Measurements from ENCODE around the gene EML6.
"Not testable (repeated sequence)": the region's sequence is repeated elsewhere in the genome, so short reads cannot be mapped to it uniquely, and the experiment has no call there.

EML6 gene

DNA sequence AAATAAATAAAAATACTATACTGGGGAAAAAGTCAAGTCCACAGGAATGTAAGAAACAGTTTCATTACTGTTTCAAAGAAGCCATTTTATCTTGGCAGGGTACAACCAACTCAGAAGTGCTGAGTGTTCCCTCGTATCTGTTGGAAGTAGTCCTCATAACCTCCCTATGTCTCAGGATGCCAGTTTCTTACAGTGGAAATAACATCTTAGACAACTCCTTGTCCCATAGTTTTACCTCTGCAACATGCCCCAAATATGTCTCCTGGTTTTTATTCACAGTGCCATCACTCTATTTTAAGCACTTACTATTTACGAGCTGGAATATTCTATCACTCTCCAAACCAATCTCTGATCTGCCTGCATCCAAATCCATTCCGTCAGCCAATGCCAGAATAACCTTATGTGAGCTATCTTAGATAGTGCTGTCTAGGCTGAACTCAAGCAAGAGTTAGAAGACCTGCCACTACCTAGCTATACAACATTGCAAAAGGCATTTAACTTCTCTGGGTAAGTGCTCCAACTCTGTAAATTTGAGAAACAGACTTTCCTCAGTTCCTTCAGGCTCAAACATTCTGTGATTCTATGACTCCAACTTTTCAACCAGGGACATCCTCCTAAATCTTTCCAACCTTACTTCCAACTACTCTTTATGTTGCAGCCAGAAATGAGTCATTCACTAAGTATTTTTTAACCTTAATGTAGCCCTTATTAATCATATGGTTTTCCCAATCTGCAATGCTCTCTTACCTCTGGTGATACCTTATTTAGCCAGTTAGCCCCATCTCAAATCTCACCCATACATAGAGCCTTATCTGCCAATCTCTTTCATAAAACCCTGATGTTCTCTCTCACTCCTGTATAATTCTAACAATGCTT, 260.1 kb downstream of the EML6 start:
- peaks cover 42% of the 10 kb centered on the region for H3K36me3 ChIP-seq (ENCODE audit: control insufficient read depth, low read depth, low read length)
- no peak overlapping the region for H3K4me3 ChIP-seq (ENCODE audit: low read length)
- H3K27ac ChIP-seq (ENCODE audit: low read length): no peak overlapping the region
- H3K9ac ChIP-seq (ENCODE audit: low read length): no peak overlapping the region
- no peaks in the 10 kb centered on the region for H3K4me1 ChIP-seq (ENCODE audit: control insufficient read depth, low read depth, low read length)
- H3K27me3 ChIP-seq (ENCODE audit: control insufficient read depth, insufficient read depth, low read length): no peaks in the 10 kb centered on the region
- H3K9me3 ChIP-seq (ENCODE audit: control insufficient read depth, low read depth, low read length): no peaks in the 10 kb centered on the region

DNA sequence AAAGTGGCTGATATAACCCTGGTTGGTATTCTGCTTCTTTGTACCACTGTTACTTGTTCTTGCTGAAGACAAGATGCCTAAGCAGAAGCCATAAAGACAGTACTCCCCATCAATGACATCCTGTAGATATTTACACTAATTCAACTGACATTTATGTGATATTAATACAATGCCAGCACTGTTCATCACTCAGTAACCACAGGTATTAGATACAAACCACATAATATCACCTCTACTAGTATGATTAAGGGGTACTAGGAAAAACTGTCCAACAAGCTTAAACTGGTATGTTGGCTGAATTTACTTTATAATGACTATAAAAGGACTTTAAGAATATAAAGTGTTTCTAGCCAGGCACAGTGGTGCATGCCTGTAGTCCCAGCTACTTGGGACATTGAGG, 261.0 kb downstream of the EML6 start:
- no peaks in the 10 kb centered on the region for H3K4me1 ChIP-seq (ENCODE audit: control insufficient read depth, low read depth, low read length)
- H3K27me3 ChIP-seq (ENCODE audit: control insufficient read depth, insufficient read depth, low read length): no peaks in the 10 kb centered on the region
- no peaks in the 10 kb centered on the region for H3K9me3 ChIP-seq (ENCODE audit: control insufficient read depth, low read depth, low read length)
- no peak overlapping the region for H3K9ac ChIP-seq (ENCODE audit: low read length)
- peaks cover 42% of the 10 kb centered on the region for H3K36me3 ChIP-seq (ENCODE audit: control insufficient read depth, low read depth, low read length)
- H3K27ac ChIP-seq (ENCODE audit: low read length): no peak overlapping the region
- H3K4me3 ChIP-seq (ENCODE audit: low read length): no peak overlapping the region

DNA sequence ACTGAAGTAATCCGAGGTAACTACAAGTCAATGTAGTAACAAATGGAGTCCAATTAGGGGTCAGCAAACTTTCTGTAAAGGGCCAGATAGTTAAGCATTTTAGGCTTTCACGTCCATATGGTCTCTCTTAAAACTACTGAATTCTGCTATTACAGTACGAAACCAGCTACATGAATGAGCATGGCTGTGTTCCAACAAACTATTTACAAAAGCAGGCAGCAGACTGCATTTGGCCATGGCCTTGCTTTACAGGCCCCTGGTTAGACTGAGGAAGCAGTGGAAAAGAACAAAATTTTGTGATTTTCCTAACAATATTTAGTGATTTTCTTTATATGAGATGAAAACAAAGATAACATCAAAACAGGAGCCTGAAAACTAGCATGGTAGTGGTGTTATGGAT, 262.8 kb downstream of the EML6 start:
- Histone ChIP-seq H3K27me3 (ENCODE audit: control insufficient read depth, insufficient read depth, low read length) (no peaks in the 10 kb centered on the region), H3K4me3 (ENCODE audit: low read length) (no peak overlapping the region), H3K36me3 (ENCODE audit: control insufficient read depth, low read depth, low read length) (peaks cover 35% of the 10 kb centered on the region), H3K9ac (ENCODE audit: low read length) (no peak overlapping the region), H3K4me1 (ENCODE audit: control insufficient read depth, low read depth, low read length) (no peaks in the 10 kb centered on the region), H3K9me3 (ENCODE audit: control insufficient read depth, low read depth, low read length) (no peaks in the 10 kb centered on the region), H3K27ac (ENCODE audit: low read length) (no peak overlapping the region)

DNA sequence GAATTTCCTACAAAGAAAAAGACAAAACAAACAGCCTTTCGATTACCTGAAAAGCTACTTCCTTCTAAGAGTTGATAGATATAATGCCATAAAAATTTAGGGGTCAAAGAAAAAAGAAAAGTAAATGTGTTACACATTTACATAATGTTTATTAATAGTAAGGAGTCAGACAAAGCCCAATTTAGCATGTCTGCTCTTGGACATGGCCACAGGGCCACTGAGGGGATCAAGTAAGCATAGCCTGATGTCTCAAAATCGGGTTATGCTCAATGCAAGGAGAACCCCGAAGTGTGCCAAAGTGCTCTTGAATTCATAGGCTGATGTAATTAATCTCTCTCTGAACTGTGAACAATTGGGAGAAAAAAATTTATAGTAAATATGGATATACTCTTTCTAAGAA, 265.1 kb downstream of the EML6 start:
- H3K27ac ChIP-seq (ENCODE audit: low read length): no peak overlapping the region
- H3K9ac ChIP-seq (ENCODE audit: low read length): no peak overlapping the region
- peaks cover 24% of the 10 kb centered on the region for H3K36me3 ChIP-seq (ENCODE audit: control insufficient read depth, low read depth, low read length)
- no peaks in the 10 kb centered on the region for H3K27me3 ChIP-seq (ENCODE audit: control insufficient read depth, insufficient read depth, low read length)
- H3K4me3 ChIP-seq (ENCODE audit: low read length): no peak overlapping the region
- H3K9me3 ChIP-seq (ENCODE audit: control insufficient read depth, low read depth, low read length): no peaks in the 10 kb centered on the region
- no peaks in the 10 kb centered on the region for H3K4me1 ChIP-seq (ENCODE audit: control insufficient read depth, low read depth, low read length)

DNA sequence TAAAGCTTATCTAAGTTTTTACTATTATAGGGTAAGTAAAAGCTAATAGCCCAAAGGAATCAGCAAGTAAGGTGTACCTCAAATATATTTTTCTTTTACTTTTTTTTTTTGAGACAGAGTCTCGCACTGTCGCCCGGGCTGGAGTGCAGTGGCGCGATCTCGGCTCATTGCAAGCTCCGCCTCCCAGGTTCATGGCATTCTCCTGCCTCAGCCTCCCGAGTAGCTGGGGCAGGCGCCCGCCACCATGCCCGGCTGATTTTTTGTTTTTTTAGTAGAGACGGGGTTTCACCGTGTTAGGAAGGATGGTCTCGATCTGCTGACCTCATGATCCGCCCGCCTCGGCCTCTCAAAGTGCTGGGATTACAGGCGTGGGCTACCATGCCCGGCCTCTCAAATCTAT, 267.2 kb downstream of the EML6 start:
- not testable (repeated sequence) for H3K4me3 ChIP-seq (ENCODE audit: low read length); H3K4me1 ChIP-seq (ENCODE audit: control insufficient read depth, low read depth, low read length); H3K9ac ChIP-seq (ENCODE audit: low read length); H3K27me3 ChIP-seq (ENCODE audit: control insufficient read depth, insufficient read depth, low read length); H3K9me3 ChIP-seq (ENCODE audit: control insufficient read depth, low read depth, low read length); H3K27ac ChIP-seq (ENCODE audit: low read length)
- peaks cover 14% of the 10 kb centered on the region for H3K36me3 ChIP-seq (ENCODE audit: control insufficient read depth, low read depth, low read length)

DNA sequence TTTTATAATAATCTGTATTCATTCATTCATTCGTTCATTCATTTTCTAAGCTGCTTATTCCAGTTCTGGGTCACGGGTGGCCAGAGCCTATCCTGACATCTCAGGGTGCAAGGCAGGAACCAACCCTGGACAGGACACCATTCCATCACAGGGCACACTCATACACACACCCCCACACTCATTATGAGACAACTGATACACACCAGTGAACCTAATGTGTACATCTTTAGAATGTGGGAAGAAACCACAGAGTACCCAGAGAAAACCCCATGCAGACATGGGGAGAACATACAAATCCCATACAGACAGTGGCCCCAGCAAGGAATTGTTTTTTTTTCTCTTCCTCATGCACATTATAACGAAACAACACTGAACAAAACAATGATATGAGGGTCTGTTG, 272.1 kb downstream of the EML6 start:
- H3K4me1 ChIP-seq (ENCODE audit: control insufficient read depth, low read depth, low read length): no peaks in the 10 kb centered on the region
- H3K9me3 ChIP-seq (ENCODE audit: control insufficient read depth, low read depth, low read length): no peaks in the 10 kb centered on the region
- no peak overlapping the region for H3K4me3 ChIP-seq (ENCODE audit: low read length)
- no peak overlapping the region for H3K9ac ChIP-seq (ENCODE audit: low read length)
- no peak overlapping the region for H3K27ac ChIP-seq (ENCODE audit: low read length)
- no peaks in the 10 kb centered on the region for H3K36me3 ChIP-seq (ENCODE audit: control insufficient read depth, low read depth, low read length)
- H3K27me3 ChIP-seq (ENCODE audit: control insufficient read depth, insufficient read depth, low read length): no peaks in the 10 kb centered on the region

DNA sequence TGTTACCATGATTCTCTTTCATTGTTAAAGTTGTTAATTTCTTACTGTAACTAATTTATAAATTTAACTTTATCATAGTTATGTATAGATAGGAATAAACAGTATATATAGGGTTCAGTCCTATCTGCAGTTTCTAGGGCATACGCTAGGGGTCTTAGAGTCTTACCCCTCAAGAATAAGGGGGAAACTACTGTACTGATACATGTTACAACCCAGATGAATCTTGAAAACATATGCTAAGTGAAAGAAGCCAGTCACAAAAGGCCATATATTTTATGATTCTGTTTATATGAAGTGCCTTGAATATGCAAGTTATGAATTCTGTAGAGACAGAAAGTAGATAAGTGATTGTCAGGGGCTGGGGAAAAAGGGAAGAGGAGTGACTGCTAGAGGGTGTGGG, 274.4 kb downstream of the EML6 start:
- Histone ChIP-seq H3K36me3 (ENCODE audit: control insufficient read depth, low read depth, low read length) (no peaks in the 10 kb centered on the region), H3K9me3 (ENCODE audit: control insufficient read depth, low read depth, low read length) (no peaks in the 10 kb centered on the region), H3K27ac (ENCODE audit: low read length) (no peak overlapping the region), H3K27me3 (ENCODE audit: control insufficient read depth, insufficient read depth, low read length) (no peaks in the 10 kb centered on the region), H3K4me3 (ENCODE audit: low read length) (no peak overlapping the region), H3K9ac (ENCODE audit: low read length) (no peak overlapping the region), H3K4me1 (ENCODE audit: control insufficient read depth, low read depth, low read length) (no peaks in the 10 kb centered on the region)

DNA sequence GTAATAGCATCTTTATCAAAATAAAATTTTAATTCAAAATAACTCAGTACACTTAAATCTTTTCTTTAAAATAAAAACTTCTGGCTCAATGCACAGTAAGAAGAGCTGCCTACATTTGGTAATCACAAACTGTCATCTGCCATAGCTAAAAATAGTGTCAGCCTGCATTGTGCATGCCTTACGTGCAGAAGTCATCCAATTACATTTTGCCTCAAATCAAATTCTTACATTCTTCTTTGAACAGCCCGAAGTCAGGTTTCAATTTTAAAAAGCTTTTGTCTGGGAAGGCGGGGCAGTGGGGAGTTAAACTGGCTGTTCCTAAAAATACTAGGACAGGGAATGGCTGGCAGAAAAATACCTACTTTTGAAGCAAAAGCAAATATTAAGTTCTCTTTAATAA, 275.7 kb downstream of the EML6 start:
- no peak overlapping the region for H3K27ac ChIP-seq (ENCODE audit: low read length)
- H3K9me3 ChIP-seq (ENCODE audit: control insufficient read depth, low read depth, low read length): no peaks in the 10 kb centered on the region
- no peak overlapping the region for H3K9ac ChIP-seq (ENCODE audit: low read length)
- no peak overlapping the region for H3K4me3 ChIP-seq (ENCODE audit: low read length)
- no peaks in the 10 kb centered on the region for H3K36me3 ChIP-seq (ENCODE audit: control insufficient read depth, low read depth, low read length)
- H3K27me3 ChIP-seq (ENCODE audit: control insufficient read depth, insufficient read depth, low read length): no peaks in the 10 kb centered on the region
- no peaks in the 10 kb centered on the region for H3K4me1 ChIP-seq (ENCODE audit: control insufficient read depth, low read depth, low read length)

DNA sequence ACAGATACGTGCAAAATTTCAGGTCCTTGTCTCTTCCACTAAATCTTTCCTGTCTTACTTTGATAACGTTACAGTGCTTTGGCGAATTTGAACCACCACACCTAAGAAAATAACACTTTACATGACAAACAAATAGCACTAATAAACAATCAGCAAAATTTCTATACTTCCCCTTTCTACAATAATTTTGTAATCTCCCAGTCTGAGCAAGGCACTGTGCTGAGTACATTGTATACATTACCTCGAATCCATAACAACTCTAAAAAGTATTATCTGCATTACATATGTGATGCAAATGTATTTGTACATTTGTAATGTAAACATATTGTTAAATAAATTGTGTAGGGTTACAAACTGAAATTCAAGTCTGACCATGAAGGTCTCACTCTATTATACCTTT, 276.9 kb downstream of the EML6 start:
- Histone ChIP-seq H3K36me3 (ENCODE audit: control insufficient read depth, low read depth, low read length) (no peaks in the 10 kb centered on the region), H3K9me3 (ENCODE audit: control insufficient read depth, low read depth, low read length) (no peaks in the 10 kb centered on the region), H3K4me3 (ENCODE audit: low read length) (no peak overlapping the region), H3K27me3 (ENCODE audit: control insufficient read depth, insufficient read depth, low read length) (no peaks in the 10 kb centered on the region), H3K27ac (ENCODE audit: low read length) (no peak overlapping the region), H3K9ac (ENCODE audit: low read length) (no peak overlapping the region), H3K4me1 (ENCODE audit: control insufficient read depth, low read depth, low read length) (no peaks in the 10 kb centered on the region)

DNA sequence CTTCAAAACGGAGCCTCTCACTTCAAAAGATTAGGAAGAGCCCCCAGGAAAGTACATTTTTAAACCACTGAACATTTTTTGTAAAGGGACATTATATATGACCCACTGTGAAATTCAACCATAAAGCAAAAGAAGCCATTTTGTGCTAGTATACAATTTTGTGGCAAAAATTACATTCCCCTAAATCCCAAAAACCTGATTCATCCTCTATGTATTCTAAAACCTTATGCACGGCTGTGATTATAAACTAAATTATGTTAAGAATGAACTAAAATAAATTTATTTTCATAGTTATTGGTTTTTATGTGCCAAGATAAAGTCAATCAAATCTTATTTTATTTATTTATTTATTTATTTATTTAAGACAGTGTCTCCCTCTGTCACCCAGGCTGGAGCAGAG, 278.3 kb downstream of the EML6 start:
- Histone ChIP-seq H3K4me3 (ENCODE audit: low read length) (no peak overlapping the region), H3K36me3 (ENCODE audit: control insufficient read depth, low read depth, low read length) (no peaks in the 10 kb centered on the region), H3K9ac (ENCODE audit: low read length) (no peak overlapping the region), H3K4me1 (ENCODE audit: control insufficient read depth, low read depth, low read length) (no peaks in the 10 kb centered on the region), H3K27ac (ENCODE audit: low read length) (no peak overlapping the region), H3K9me3 (ENCODE audit: control insufficient read depth, low read depth, low read length) (no peaks in the 10 kb centered on the region), H3K27me3 (ENCODE audit: control insufficient read depth, insufficient read depth, low read length) (no peaks in the 10 kb centered on the region)

DNA sequence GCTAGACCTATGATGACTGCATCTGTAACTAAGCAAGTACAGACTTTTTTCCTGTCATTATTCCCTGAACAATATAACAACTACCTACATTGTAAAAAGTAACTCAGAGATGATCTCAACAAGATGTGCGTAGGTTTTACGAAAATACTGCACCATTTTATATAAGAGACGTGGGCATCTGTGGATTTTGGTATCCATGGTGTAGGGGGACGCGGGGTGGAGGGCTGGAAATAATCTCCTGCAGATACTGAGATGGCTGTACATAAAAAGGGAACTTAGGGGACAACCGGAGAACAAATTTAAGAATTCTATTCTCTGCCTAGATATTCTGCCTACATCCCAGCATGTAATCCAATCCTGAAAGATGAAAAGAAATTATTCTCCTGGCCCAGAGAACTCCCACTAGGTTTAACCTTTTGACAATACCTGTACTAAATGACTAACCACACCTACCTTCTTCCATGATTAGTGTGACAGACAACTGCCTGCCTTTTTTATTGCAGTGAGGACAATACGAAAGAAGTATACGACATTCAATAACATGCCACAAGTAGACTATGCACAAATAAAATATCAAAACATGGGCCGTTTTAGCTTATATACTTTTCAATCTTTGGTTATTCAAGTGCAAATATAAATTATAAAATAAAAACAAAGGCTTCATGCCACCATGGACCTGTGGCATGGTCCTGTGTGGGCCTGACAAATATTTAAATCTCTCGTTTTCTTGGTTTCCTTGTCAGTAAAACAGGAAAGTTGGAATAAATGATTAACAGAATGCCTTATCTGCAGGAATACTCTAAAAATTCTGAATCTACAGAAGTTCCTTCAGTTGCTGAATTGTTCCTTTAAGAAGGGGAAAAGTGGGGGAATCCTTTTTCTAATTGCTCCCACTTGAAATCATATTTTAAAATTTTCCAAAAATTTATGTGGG, 280.5 kb downstream of the EML6 start:
- H3K4me1 ChIP-seq (ENCODE audit: control insufficient read depth, low read depth, low read length): peaks cover 7% of the 10 kb centered on the region
- no peak overlapping the region for H3K4me3 ChIP-seq (ENCODE audit: low read length)
- H3K9ac ChIP-seq (ENCODE audit: low read length): no peak overlapping the region
- H3K27me3 ChIP-seq (ENCODE audit: control insufficient read depth, insufficient read depth, low read length): no peaks in the 10 kb centered on the region
- no peaks in the 10 kb centered on the region for H3K36me3 ChIP-seq (ENCODE audit: control insufficient read depth, low read depth, low read length)
- H3K9me3 ChIP-seq (ENCODE audit: control insufficient read depth, low read depth, low read length): no peaks in the 10 kb centered on the region
- no peak overlapping the region for H3K27ac ChIP-seq (ENCODE audit: low read length)

Measured in iPS-18a (cell line).